CD4-positive, alpha-beta T cell (primary cell): ENCODE measurements around the gene MCTP2. TPM values are rescaled to one million over a fixed set of nuclear protein-coding genes. Genes with fewer than 3 reads are reported as not detected.
"Not testable (repeated sequence)": the region's sequence is repeated elsewhere in the genome, so short reads cannot be mapped to it uniquely, and the experiment has no call there.

Experiments
- ATAC-seq: fragments of 200-7000 bp; cut with Tn5 transposase; one replicate; pipeline ENCODE4 v1.10.0; 2022; ENCODE audit warnings: mild to moderate bottlenecking; ENCODE audit not compliant: poor library complexity
- CTCF ChIA-PET: fragments of 350-600 bp; sonication (Branson Sonifier 250); formaldehyde crosslinking; loops from one replicate; lab custom pipeline; 2021; ENCODE audit warnings: antibody characterized with exemption, inconsistent platforms; lab: Charles Lee
- POLR2A ChIA-PET: fragments of 350-600 bp; sonication (Branson Sonifier 250); formaldehyde crosslinking; loops from one replicate; lab custom pipeline; 2021; ENCODE audit warnings: antibody characterized with exemption, inconsistent platforms; lab: Charles Lee
- DNase-seq, 14 experiments: peaks; one replicate each; pipeline ENCODE4 v3.0.0-alpha.2; 2013 to 2020; ENCODE audit warnings: mixed read lengths in 2 of 14
- H3K27ac ChIP-seq, 2 donors: one replicate each; pipeline versions ENCODE4 v1.5.1 to v1.7.0; 2013; ENCODE audit warnings: low read length in 2 of 2, low read depth in 1 of 2, mild to moderate bottlenecking in 1 of 2
- H3K27me3 ChIP-seq, 2 experiments: 1 replicate in 1 of 2; 2 replicates in 1 of 2; pipeline versions ENCODE4 v1.6.1 to v1.7.0; 2013; ENCODE audit warnings: low read length in 2 of 2, control low read depth in 1 of 2, mild to moderate bottlenecking in 1 of 2, moderate library complexity in 1 of 2; ENCODE audit not compliant: insufficient read depth in 2 of 2, control insufficient read depth in 1 of 2
- H3K36me3 ChIP-seq: one replicate; pipeline ENCODE4 v1.6.1; 2013; ENCODE audit warnings: low read length, control low read depth; ENCODE audit not compliant: insufficient read depth
- H3K4me1 ChIP-seq: one replicate; pipeline ENCODE4 v1.6.1; 2013; ENCODE audit warnings: low read length, control low read depth; ENCODE audit not compliant: insufficient read depth
- H3K4me3 ChIP-seq: one replicate; pipeline ENCODE4 v1.5.1; 2013; ENCODE audit warnings: mild to moderate bottlenecking, low read length, moderate library complexity
- H3K9me3 ChIP-seq, 2 experiments: 1 replicate in 1 of 2; 2 replicates in 1 of 2; pipeline versions ENCODE4 v1.6.1 to v1.7.0; 2013; ENCODE audit warnings: low read length in 2 of 2, mild to moderate bottlenecking in 2 of 2, control low read depth in 1 of 2, moderate library complexity in 1 of 2; ENCODE audit not compliant: control insufficient read depth in 1 of 2, insufficient read depth in 1 of 2
- H3K27ac Mint-ChIP-seq: one replicate; pipeline ENCODE4 v1.8.0; 2020; ENCODE audit warnings: mixed read lengths
- H3K27me3 Mint-ChIP-seq: one replicate; pipeline ENCODE4 v1.8.0; 2021; ENCODE audit warnings: mixed read lengths
- H3K36me3 Mint-ChIP-seq: one replicate; pipeline ENCODE4 v1.8.0; 2021; ENCODE audit warnings: low read depth, mixed read lengths
- H3K4me1 Mint-ChIP-seq: one replicate; pipeline ENCODE4 v1.8.0; 2021; ENCODE audit warnings: low read depth, mixed read lengths
- H3K4me3 Mint-ChIP-seq: one replicate; pipeline ENCODE4 v1.8.0; 2020; ENCODE audit warnings: mild to moderate bottlenecking, mixed read lengths
- H3K9me3 Mint-ChIP-seq: one replicate; pipeline ENCODE4 v1.8.0; 2020; ENCODE audit warnings: mixed read lengths
- intact Hi-C, 2 experiments: fragments of 100-400 bp; cut with DNase I in 1 of 2; cut with micrococcal nuclease in 1 of 2; formaldehyde crosslinking; loops; one replicate each; pipeline versions ENCODE4 v1.15.1 to v1.9.0; 2023 to 2025; cut with DNase I, micrococcal nuclease
- total RNA-seq, 174 experiments: library from RNA in 2 of 174; stranded (reverse) in 2 of 174; gene quantifications; one replicate each; pipeline ENCODE4 v1.2.3 and lab custom pipeline; 2021 to 2026
- TF ChIP-seq, protein P1 (sequence below): fragments of 200-600 bp; IDR thresholded peaks from one replicate; pipeline ENCODE4 v1.8.0; 2022; ENCODE audit warnings: antibody characterized with exemption, mild to moderate bottlenecking

The MCTP2 gene
- total RNA-seq, 2 experiments from 2014 or later = 8.0 to 10.8 TPM

DNA sequence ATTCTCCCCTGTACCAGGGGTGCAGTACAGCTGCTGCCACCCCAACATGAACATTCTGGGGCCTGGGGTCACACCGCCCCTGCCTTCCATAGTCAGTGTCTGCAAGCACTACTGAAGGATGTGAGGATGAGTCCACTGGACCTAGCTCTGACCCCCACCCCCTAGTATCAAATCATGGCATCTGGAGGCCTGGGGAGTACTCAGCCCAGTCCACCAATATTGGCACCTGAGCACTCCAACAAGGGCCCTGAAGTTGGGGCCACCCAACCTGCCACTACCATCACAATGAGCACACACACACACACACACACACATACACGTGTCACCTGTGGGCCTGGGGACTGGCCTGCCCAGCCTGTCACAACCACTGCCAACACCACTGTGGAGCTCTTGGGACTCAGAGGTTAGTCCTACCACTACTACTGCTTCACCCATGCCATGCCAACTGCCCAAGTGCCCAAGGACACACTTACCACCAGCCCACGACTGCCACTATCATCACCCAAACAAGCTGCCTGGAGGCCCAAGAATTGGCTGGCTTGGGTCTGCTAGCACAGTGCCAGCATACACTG, 253.9 kb downstream of the MCTP2 start:
- ChIA-PET POLR2A (no interaction called here), CTCF (no interaction called here)
- H3K4me3 Mint-ChIP-seq = no peak overlapping the region
- no peak overlapping the region for H3K27ac ChIP-seq
- H3K4me1 ChIP-seq = no peaks in the 10 kb centered on the region
- no peak overlapping the region for H3K27ac Mint-ChIP-seq
- no peaks in the 10 kb centered on the region for H3K4me1 Mint-ChIP-seq
- no peak for DNase-seq
- H3K36me3 Mint-ChIP-seq = peaks cover 11% of the 10 kb centered on the region
- H3K4me3 ChIP-seq = no peak overlapping the region
- no peak for ATAC-seq
- H3K36me3 ChIP-seq = no peaks in the 10 kb centered on the region
- no peaks in the 10 kb centered on the region for H3K27me3 ChIP-seq
- intact Hi-C loops = no loop called here
- H3K27me3 Mint-ChIP-seq = no peaks in the 10 kb centered on the region
- TF ChIP-seq, protein P1, sequence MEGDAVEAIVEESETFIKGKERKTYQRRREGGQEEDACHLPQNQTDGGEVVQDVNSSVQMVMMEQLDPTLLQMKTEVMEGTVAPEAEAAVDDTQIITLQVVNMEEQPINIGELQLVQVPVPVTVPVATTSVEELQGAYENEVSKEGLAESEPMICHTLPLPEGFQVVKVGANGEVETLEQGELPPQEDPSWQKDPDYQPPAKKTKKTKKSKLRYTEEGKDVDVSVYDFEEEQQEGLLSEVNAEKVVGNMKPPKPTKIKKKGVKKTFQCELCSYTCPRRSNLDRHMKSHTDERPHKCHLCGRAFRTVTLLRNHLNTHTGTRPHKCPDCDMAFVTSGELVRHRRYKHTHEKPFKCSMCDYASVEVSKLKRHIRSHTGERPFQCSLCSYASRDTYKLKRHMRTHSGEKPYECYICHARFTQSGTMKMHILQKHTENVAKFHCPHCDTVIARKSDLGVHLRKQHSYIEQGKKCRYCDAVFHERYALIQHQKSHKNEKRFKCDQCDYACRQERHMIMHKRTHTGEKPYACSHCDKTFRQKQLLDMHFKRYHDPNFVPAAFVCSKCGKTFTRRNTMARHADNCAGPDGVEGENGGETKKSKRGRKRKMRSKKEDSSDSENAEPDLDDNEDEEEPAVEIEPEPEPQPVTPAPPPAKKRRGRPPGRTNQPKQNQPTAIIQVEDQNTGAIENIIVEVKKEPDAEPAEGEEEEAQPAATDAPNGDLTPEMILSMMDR = no peak
- peaks cover 0 to 10% of the 10 kb centered on the region in 2 experiments for H3K9me3 ChIP-seq
- no peaks in the 10 kb centered on the region for H3K9me3 Mint-ChIP-seq

DNA sequence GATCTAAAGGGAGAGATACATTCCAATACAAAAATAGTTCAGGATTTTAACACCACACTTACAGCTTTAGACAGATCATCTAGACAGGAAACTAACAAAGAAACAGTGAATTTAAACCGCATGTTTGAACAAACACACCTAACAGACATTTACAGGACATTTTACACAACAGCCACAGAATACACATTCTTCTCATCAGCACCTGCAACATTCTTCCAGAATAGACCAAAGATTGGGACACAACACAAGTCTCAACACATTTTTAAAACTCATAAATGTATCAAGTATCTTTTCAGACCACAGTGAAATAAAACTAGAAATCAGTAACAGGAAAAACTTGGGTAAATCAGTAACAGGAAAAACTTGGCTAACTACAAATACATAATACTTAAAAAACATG, 256.3 kb downstream of the MCTP2 start:
- POLR2A ChIA-PET = no interaction called here
- Histone ChIP-seq H3K4me3 (no peak overlapping the region), H3K4me1 (no peaks in the 10 kb centered on the region), H3K36me3 (no peaks in the 10 kb centered on the region), H3K27me3 (no peaks in the 10 kb centered on the region), H3K27ac (no peak overlapping the region), H3K9me3 (peaks cover 0 to 10% of the 10 kb centered on the region in 2 experiments)
- no peaks in the 10 kb centered on the region for H3K4me1 Mint-ChIP-seq
- TF ChIP-seq, protein P1 = no peak
- ATAC-seq = no peak
- CTCF ChIA-PET = no interaction called here
- H3K36me3 Mint-ChIP-seq = no peaks in the 10 kb centered on the region
- no peak overlapping the region for H3K27ac Mint-ChIP-seq
- H3K9me3 Mint-ChIP-seq = no peaks in the 10 kb centered on the region
- intact Hi-C loops = no loop called here
- no peak overlapping the region for H3K4me3 Mint-ChIP-seq
- H3K27me3 Mint-ChIP-seq = no peaks in the 10 kb centered on the region
- no peak for DNase-seq

DNA sequence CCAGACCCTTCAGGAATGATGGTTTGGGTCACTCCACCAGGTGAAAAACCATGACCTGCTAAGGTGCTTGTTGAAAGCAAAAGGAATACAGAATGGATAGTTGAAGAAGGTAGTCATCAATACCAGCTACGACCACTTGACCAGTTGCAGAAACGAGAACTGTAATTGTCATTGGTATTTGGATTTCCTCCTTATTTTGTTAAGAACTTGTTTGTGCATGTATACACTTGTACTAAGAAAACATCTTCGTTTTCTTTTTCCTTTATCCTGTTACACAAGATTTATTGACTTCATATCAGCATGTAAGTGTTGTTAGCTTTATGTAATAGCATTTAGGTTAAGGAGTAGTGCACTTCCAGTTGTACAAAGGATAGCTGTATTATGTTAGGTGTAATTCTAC, 261.8 kb downstream of the MCTP2 start:
- no peak for DNase-seq
- Mint-ChIP-seq H3K4me1 (no peaks in the 10 kb centered on the region), H3K4me3 (no peak overlapping the region), H3K27me3 (peaks cover 9% of the 10 kb centered on the region), H3K36me3 (no peaks in the 10 kb centered on the region), H3K27ac (no peak overlapping the region), H3K9me3 (no peaks in the 10 kb centered on the region)
- Histone ChIP-seq H3K4me3 (no peak overlapping the region), H3K27me3 (no peaks in the 10 kb centered on the region), H3K4me1 (no peaks in the 10 kb centered on the region), H3K9me3 (no peaks in the 10 kb centered on the region), H3K27ac (no peak overlapping the region), H3K36me3 (no peaks in the 10 kb centered on the region)
- intact Hi-C loops = no loop called here
- TF ChIP-seq, protein P1 = no peak
- no peak for ATAC-seq
- POLR2A ChIA-PET = no interaction called here
- CTCF ChIA-PET = no interaction called here

DNA sequence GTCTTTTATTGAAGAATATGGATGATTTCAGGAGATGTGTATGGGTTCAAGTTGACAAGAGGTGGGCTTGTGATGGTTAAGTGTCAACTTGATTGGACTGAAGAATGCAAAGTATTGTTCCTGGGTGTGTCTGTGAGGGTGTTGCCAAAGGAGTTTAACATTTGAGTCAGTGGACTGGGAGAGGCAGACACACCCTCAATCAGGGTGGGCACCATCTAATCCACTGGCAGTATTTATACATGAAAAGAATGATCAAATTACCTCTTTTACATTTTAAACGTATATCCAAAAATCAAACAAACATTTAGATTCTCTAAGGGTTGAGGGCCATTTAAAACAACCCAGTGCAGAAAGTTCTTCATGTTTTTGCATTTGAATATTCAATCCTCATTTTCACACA, 262.2 kb downstream of the MCTP2 start:
- H3K27me3 ChIP-seq, DNase-seq, POLR2A ChIA-PET, H3K27ac Mint-ChIP-seq, H3K4me1 ChIP-seq, H3K9me3 Mint-ChIP-seq, intact Hi-C loops, H3K4me1 Mint-ChIP-seq, H3K4me3 ChIP-seq, H3K4me3 Mint-ChIP-seq, H3K36me3 ChIP-seq, CTCF ChIA-PET, H3K36me3 Mint-ChIP-seq, ATAC-seq, H3K9me3 ChIP-seq, H3K27ac ChIP-seq: not testable (repeated sequence)
- H3K27me3 Mint-ChIP-seq = peaks cover 11% of the 10 kb centered on the region
